DOHH2 (cell line): ENCODE results near the gene LPGAT1.
"Not testable (repeated sequence)": the region's sequence is repeated elsewhere in the genome, so short reads cannot be mapped to it uniquely, and the experiment has no call there.

ENCODE experiments used
- CTCF ChIP-seq: fragments of 200-600 bp; sonication (generic); IDR thresholded peaks from one replicate; pipeline ENCODE4 v1.5.1; 2014; ENCODE audit warnings: antibody characterized with exemption, mild to moderate bottlenecking, low read depth, low read length; ENCODE audit not compliant: poor library complexity, severe bottlenecking
- EZH2phosphoT487 ChIP-seq: fragments of 200-600 bp; sonication (generic); IDR thresholded peaks from 2 replicates; pipeline ENCODE4 v1.6.1; 2017; ENCODE audit warnings: borderline replicate concordance, mild to moderate bottlenecking, antibody characterized with exemption, low read length, moderate library complexity, mixed read lengths

GRCh38 chr1:211693911-211694310, 136.7 kb downstream of the LPGAT1 start:
- not testable (repeated sequence) for TF ChIP-seq CTCF, EZH2phosphoT487
